Measurements from ENCODE around the gene SSBP4. TPM values are rescaled to one million over a fixed set of nuclear protein-coding genes. Genes with fewer than 3 reads are reported as not detected.

SSBP4 gene
- total RNA-seq, 1 experiment from 2014 or later: 46.2 TPM

DNA sequence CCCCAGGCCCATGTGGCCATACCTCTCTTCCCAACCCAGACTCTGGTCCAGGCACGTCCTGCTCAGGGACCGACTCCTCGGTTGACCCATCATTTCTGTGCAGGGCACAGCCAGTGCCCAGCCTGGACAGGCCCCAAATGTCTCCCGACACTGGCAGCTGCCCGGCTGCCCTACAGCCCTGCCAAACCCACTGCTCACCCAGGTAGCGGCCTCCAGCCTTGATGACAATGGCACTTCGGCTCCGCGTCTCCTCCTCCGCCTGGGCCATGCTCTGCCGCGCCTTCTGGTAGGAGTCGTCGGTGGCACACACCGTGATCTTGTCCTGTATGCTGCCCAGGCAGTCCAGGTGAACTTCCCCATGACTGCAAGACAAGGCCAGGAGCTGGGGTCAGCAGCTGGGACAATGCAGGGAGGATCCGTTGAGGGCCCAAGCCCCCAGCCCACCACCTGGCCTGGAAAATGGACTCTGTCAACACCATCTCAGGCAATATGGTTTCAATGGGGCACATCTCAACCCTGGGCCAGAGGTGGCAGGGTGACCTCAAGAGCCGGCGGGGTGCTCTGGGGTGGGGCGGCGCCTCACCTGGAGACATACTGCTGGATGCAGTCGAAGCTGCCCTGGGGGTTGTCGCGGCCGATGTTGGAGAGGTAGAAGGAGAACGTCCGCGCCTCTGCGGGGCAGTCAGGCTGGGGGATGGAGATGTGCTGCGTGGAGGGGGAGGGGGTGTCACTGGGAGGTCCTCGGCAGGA, 46.2 kb downstream of the SSBP4 start:
- ChIA-PET POLR2A (no interaction called here), CTCF (interaction anchor here (0.6 to 0.8 kb wide), 2 partner anchors 14 to 133 kb away, joined by 3 read pairs; no protein-coding TSS in a partner anchor)
- no peak overlapping the region for H3K27ac Mint-ChIP-seq (ENCODE audit: unreplicated experiment)
- H3K4me1 Mint-ChIP-seq (ENCODE audit: low read depth, unreplicated experiment): peaks cover 6% of the 10 kb centered on the region
- Histone ChIP-seq H3K27me3 (replicated peaks; ENCODE audit: control insufficient read depth, insufficient read depth, low read length) (no peaks in the 10 kb centered on the region), H3K9me3 (no peaks in the 10 kb centered on the region), H3K4me3 (ENCODE audit: low read depth, low read length) (no peak overlapping the region), H3K4me1 (peaks cover 31% of the 10 kb centered on the region), H3K36me3 (ENCODE audit: control insufficient read depth, insufficient read depth, low read length) (peaks cover 2% of the 10 kb centered on the region)
- H3K9me3 Mint-ChIP-seq (ENCODE audit: unreplicated experiment): no peaks in the 10 kb centered on the region
- BruUV-seq (replicated peaks): no TSS peak
- intact Hi-C loops (cut with micrococcal nuclease; ENCODE audit: unreplicated experiment): loop anchor here (10.0 kb wide), 1 partner anchor 119 kb away; the partner anchor contains the start of gene REX1BD
- no peaks in the 10 kb centered on the region for H3K27me3 Mint-ChIP-seq (ENCODE audit: insufficient read depth, unreplicated experiment)
- no peak overlapping the region for H3K4me3 Mint-ChIP-seq (ENCODE audit: unreplicated experiment)
- TF ChIP-seq, protein P1, sequence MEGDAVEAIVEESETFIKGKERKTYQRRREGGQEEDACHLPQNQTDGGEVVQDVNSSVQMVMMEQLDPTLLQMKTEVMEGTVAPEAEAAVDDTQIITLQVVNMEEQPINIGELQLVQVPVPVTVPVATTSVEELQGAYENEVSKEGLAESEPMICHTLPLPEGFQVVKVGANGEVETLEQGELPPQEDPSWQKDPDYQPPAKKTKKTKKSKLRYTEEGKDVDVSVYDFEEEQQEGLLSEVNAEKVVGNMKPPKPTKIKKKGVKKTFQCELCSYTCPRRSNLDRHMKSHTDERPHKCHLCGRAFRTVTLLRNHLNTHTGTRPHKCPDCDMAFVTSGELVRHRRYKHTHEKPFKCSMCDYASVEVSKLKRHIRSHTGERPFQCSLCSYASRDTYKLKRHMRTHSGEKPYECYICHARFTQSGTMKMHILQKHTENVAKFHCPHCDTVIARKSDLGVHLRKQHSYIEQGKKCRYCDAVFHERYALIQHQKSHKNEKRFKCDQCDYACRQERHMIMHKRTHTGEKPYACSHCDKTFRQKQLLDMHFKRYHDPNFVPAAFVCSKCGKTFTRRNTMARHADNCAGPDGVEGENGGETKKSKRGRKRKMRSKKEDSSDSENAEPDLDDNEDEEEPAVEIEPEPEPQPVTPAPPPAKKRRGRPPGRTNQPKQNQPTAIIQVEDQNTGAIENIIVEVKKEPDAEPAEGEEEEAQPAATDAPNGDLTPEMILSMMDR (IDR thresholded peaks at IDR 0.05; ENCODE audit: insufficient read depth in 1 of 2, low read depth in 1 of 2, low read length in 1 of 2, severe bottlenecking in 1 of 2, unreplicated experiment in 1 of 2): no peak
- peaks cover 8% of the 10 kb centered on the region for H3K36me3 Mint-ChIP-seq (ENCODE audit: insufficient read depth, unreplicated experiment)
- no peak for DNase-seq

DNA sequence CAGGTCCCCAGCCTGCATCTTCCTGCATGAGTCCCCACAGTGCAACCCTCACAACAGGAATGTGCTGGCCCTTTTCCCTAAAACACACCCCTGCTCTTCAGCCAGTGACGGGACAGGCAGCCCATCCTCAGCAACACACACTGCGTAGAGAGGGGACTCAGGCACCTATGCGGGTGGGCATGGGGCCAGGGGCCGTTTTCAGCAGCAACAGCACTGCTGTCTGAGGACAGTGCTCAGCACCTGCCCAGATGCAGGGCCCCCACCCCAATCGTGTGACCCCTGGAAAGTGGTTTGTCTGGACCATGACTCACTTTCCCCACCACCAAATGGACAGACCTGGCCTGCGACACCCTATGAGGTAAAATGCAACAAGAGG, 46.8 kb downstream of the SSBP4 start:
- no peak for DNase-seq
- Histone ChIP-seq H3K9me3 (no peaks in the 10 kb centered on the region), H3K4me3 (ENCODE audit: low read depth, low read length) (no peak overlapping the region), H3K27me3 (replicated peaks; ENCODE audit: control insufficient read depth, insufficient read depth, low read length) (no peaks in the 10 kb centered on the region), H3K4me1 (peaks cover 29% of the 10 kb centered on the region), H3K36me3 (ENCODE audit: control insufficient read depth, insufficient read depth, low read length) (peaks cover 2% of the 10 kb centered on the region; the same call in 1 of the 2 replicates)
- TF ChIP-seq, protein P1 (IDR thresholded peaks at IDR 0.05; ENCODE audit: insufficient read depth in 1 of 2, low read depth in 1 of 2, low read length in 1 of 2, severe bottlenecking in 1 of 2, unreplicated experiment in 1 of 2): no peak
- Mint-ChIP-seq H3K36me3 (ENCODE audit: insufficient read depth, unreplicated experiment) (peaks cover 8% of the 10 kb centered on the region), H3K27me3 (ENCODE audit: insufficient read depth, unreplicated experiment) (no peaks in the 10 kb centered on the region), H3K27ac (ENCODE audit: unreplicated experiment) (no peak overlapping the region), H3K4me3 (ENCODE audit: unreplicated experiment) (no peak overlapping the region), H3K4me1 (ENCODE audit: low read depth, unreplicated experiment) (peaks cover 6% of the 10 kb centered on the region), H3K9me3 (ENCODE audit: unreplicated experiment) (no peaks in the 10 kb centered on the region)
- intact Hi-C loops (cut with micrococcal nuclease; ENCODE audit: unreplicated experiment): loop anchor here (10.0 kb wide), 1 partner anchor 119 kb away; the partner anchor contains the start of gene REX1BD
- ChIA-PET CTCF (interaction anchor here (0.6 kb wide), 1 partner anchor 133 kb away, joined by 3 read pairs; no protein-coding TSS in a partner anchor), POLR2A (no interaction called here)
- no TSS peak for BruUV-seq (replicated peaks)

DNA sequence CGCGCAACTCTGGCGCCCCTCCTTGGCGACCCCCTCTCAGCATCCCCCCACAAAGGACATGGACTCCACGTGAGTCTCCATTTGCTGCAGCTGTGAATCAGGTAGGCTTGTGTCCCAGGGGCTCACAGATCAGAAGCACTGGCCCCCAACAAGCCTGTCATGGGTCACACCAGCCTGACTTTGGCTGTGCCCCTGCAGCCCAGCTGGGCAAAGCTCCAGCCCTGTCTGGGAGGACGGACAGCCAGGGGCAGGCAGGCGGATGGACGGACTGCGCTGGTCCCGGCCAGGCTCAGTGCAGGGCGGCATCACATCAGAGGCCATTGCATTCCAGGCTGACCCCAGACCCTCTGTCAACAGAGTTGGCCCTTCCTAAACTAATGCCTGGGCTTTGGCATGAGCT, 47.2 kb downstream of the SSBP4 start:
- no peaks in the 10 kb centered on the region for H3K27me3 ChIP-seq (replicated peaks; ENCODE audit: control insufficient read depth, insufficient read depth, low read length)
- TF ChIP-seq, protein P1 (IDR thresholded peaks at IDR 0.05; ENCODE audit: insufficient read depth in 1 of 2, low read depth in 1 of 2, low read length in 1 of 2, severe bottlenecking in 1 of 2, unreplicated experiment in 1 of 2): no peak
- POLR2A ChIA-PET: no interaction called here
- intact Hi-C loops (cut with micrococcal nuclease; ENCODE audit: unreplicated experiment): loop anchor here (10.0 kb wide), 1 partner anchor 118 kb away; the partner anchor contains the start of gene REX1BD
- CTCF ChIA-PET: interaction anchor here (0.5 kb wide), 1 partner anchor 123 kb away, joined by 3 read pairs; no protein-coding TSS in a partner anchor
- H3K4me1 ChIP-seq: peaks cover 25% of the 10 kb centered on the region
- no peaks in the 10 kb centered on the region for H3K9me3 ChIP-seq
- Mint-ChIP-seq H3K4me1 (ENCODE audit: low read depth, unreplicated experiment) (peaks cover 6% of the 10 kb centered on the region), H3K9me3 (ENCODE audit: unreplicated experiment) (no peaks in the 10 kb centered on the region), H3K36me3 (ENCODE audit: insufficient read depth, unreplicated experiment) (peaks cover 8% of the 10 kb centered on the region), H3K27me3 (ENCODE audit: insufficient read depth, unreplicated experiment) (no peaks in the 10 kb centered on the region), H3K4me3 (ENCODE audit: unreplicated experiment) (no peak overlapping the region), H3K27ac (ENCODE audit: unreplicated experiment) (no peak overlapping the region)
- peaks cover 2% of the 10 kb centered on the region; the same call in 1 of the 2 replicates for H3K36me3 ChIP-seq (ENCODE audit: control insufficient read depth, insufficient read depth, low read length)
- H3K4me3 ChIP-seq (ENCODE audit: low read depth, low read length): no peak overlapping the region
- no TSS peak for BruUV-seq (replicated peaks)
- DNase-seq: no peak

Measured in Caco-2 (cell line).